Panc1 (cell line): ENCODE results near the gene DEPDC5. TPM values are rescaled to one million over a fixed set of nuclear protein-coding genes. Genes with fewer than 3 reads are reported as not detected.

Experiments used
- ATAC-seq: fragments of 200-7000 bp; cut with Tn5 transposase; 2 replicates; pipeline ENCODE4 v1.9.1; 2020; ENCODE audit warnings: mild to moderate bottlenecking, moderate library complexity
- BruUV-seq: library from RNA; stranded (reverse); fragments of 400-500 nt; replicated peaks from 2 replicates; lab custom pipeline; 2021; lab: Mats Ljungman, UMichigan
- CTCF ChIA-PET: fragments of 300-600 bp; sonication (Branson Sonifier 250); formaldehyde crosslinking; loops from one replicate; lab custom pipeline; 2022; ENCODE audit warnings: antibody characterized with exemption; lab: Charles Lee
- POLR2A ChIA-PET: fragments of 300-600 bp; sonication (Branson Sonifier 250); formaldehyde crosslinking; loops from one replicate; lab custom pipeline; 2022; ENCODE audit warnings: antibody characterized with exemption; lab: Charles Lee
- DNase-seq: peaks from one replicate; pipeline ENCODE4 v3.0.0-alpha.2; 2010; ENCODE audit warnings: low read depth, low spot score
- H3K27ac ChIP-seq: 2 replicates; pipeline ENCODE4 v1.5.1; 2011; ENCODE audit warnings: mild to moderate bottlenecking, low read length, inconsistent platforms
- H3K27me3 ChIP-seq: fragments of 200-500 bp; sonication (Bioruptor generic); 2 replicates; pipeline ENCODE4 v1.6.0; 2014; ENCODE audit warnings: low read length, inconsistent platforms; ENCODE audit not compliant: control insufficient read depth, insufficient read depth
- H3K36me3 ChIP-seq: fragments of 200-500 bp; sonication (Bioruptor generic); 2 replicates; pipeline ENCODE4 v1.5.1; 2014; ENCODE audit warnings: inconsistent platforms, mild to moderate bottlenecking, low read length, moderate library complexity; ENCODE audit not compliant: control insufficient read depth, insufficient read depth
- H3K4me1 ChIP-seq: 2 replicates; pipeline ENCODE4 v1.5.1; 2011; ENCODE audit warnings: inconsistent platforms, mild to moderate bottlenecking, low read length, moderate library complexity; ENCODE audit not compliant: control insufficient read depth, insufficient read depth
- H3K4me3 ChIP-seq, 2 experiments: 2 replicates each; pipeline ENCODE4 v1.5.1; 2011 to 2012; ENCODE audit warnings: low read depth in 2 of 2, low read length in 2 of 2, mild to moderate bottlenecking in 2 of 2, inconsistent platforms in 1 of 2, moderate library complexity in 1 of 2
- H3K9me3 ChIP-seq: fragments of 200-500 bp; sonication (Bioruptor generic); 2 replicates; pipeline ENCODE4 v1.5.1; 2014; ENCODE audit warnings: low read depth, mild to moderate bottlenecking, inconsistent platforms, low read length, moderate library complexity; ENCODE audit not compliant: control insufficient read depth, insufficient read depth
- CTCF ChIP-seq: fragments of 450-650 bp; IDR thresholded peaks from 2 replicates; pipeline ENCODE4 v1.5.1; 2017; ENCODE audit warnings: mild to moderate bottlenecking
- POLR2AphosphoS5 ChIP-seq: IDR thresholded peaks from 2 replicates; pipeline ENCODE4 v1.6.1; 2012; ENCODE audit warnings: mild to moderate bottlenecking, low read depth, low read length, moderate library complexity
- REST ChIP-seq, 2 experiments: IDR thresholded peaks; 2 replicates each; pipeline ENCODE4 v1.6.1; 2011 to 2012; ENCODE audit warnings: low read depth in 2 of 2, control low read depth in 1 of 2, low read length in 1 of 2, mild to moderate bottlenecking in 1 of 2, moderate library complexity in 1 of 2; ENCODE audit not compliant: insufficient read depth in 1 of 2
- SIN3A ChIP-seq: IDR thresholded peaks from 2 replicates; pipeline ENCODE4 v1.6.1; 2012; ENCODE audit warnings: low read depth, mild to moderate bottlenecking, low read length, moderate library complexity, borderline replicate concordance; ENCODE audit not compliant: insufficient read depth
- TCF7L2 ChIP-seq: IDR thresholded peaks from 2 replicates; pipeline ENCODE4 v1.6.1; 2011; ENCODE audit warnings: mild to moderate bottlenecking, low read depth, low read length, inconsistent platforms
- in situ Hi-C: cut with HindIII; loops from 2 replicates; pipeline ENCODE4 v1.10.0; 2016; ENCODE audit warnings: low sequenced_read_pairs, low pct_unique_long_range_greater_than_20kb
- intact Hi-C: fragments of 100-400 bp; cut with micrococcal nuclease; formaldehyde crosslinking; loops from one replicate; pipeline ENCODE4 v1.10.0; 2022; ENCODE audit not compliant: unreplicated experiment
- total RNA-seq: library from RNA; stranded (reverse); gene quantifications from one replicate; pipeline ENCODE4 v1.2.1, GENCODE V29; 2021; ENCODE audit not compliant: unreplicated experiment

DEPDC5 gene
- total RNA-seq, 1 experiment from 2014 or later: 20.2 TPM

GRCh38 chr22:31881200-31881599 lies 127.4 kb downstream of the DEPDC5 start:
- BruUV-seq: no TSS peak
- H3K27me3 ChIP-seq: no peaks in the 10 kb centered on the region
- CTCF ChIA-PET: interaction anchor here (0.7 kb wide), 1 partner anchor 24 kb away, joined by 3 read pairs; no protein-coding TSS in a partner anchor
- no peak overlapping the region for H3K4me3 ChIP-seq
- no peaks in the 10 kb centered on the region for H3K4me1 ChIP-seq
- DNase-seq (no peak), ATAC-seq (no peak)
- in situ Hi-C loops: no loop called here
- no peaks in the 10 kb centered on the region for H3K36me3 ChIP-seq
- POLR2A ChIA-PET: interaction anchor here (0.5 kb wide), 1 partner anchor 37 kb away, joined by 15 read pairs; no protein-coding TSS in a partner anchor
- no peak for TF ChIP-seq REST (IDR thresholded peaks at IDR 0.05; ENCODE audit: insufficient read depth in 1 of 2, low read depth in 2 of 2, low read length in 1 of 2)
- TF ChIP-seq SIN3A: no peak
- TF ChIP-seq CTCF: no peak
- TF ChIP-seq POLR2AphosphoS5: no peak
- no peak for TF ChIP-seq TCF7L2
- intact Hi-C loops: no loop called here
- H3K9me3 ChIP-seq: no peaks in the 10 kb centered on the region
- no peak overlapping the region for H3K27ac ChIP-seq

- Histone ChIP-seq H3K9me3 (no peaks in the 10 kb centered on the region), H3K27me3 (no peaks in the 10 kb centered on the region), H3K36me3 (no peaks in the 10 kb centered on the region), H3K27ac (no peak overlapping the region), H3K4me3 (no peak overlapping the region), H3K4me1 (no peaks in the 10 kb centered on the region)
- POLR2A ChIA-PET: no interaction called here
- TF ChIP-seq REST (IDR thresholded peaks at IDR 0.05; ENCODE audit: insufficient read depth in 1 of 2, low read depth in 2 of 2, low read length in 1 of 2) (no peak), SIN3A (no peak), CTCF (no peak), TCF7L2 (no peak), POLR2AphosphoS5 (no peak)
- intact Hi-C loops: no loop called here
- DNase-seq (no peak), ATAC-seq (no peak)
- CTCF ChIA-PET: interaction anchor here (0.7 kb wide), 1 partner anchor 23 kb away, joined by 3 read pairs; no protein-coding TSS in a partner anchor
- no TSS peak for BruUV-seq
- in situ Hi-C loops: no loop called here
These were observed 128.0 kb downstream of the DEPDC5 start for GRCh38 chr22:31881865-31882264.
